Fibroblast of peridontal ligament (primary cell): ENCODE measurements around the gene STK4.

Source experiments
- DNase-seq: peaks from one replicate; pipeline ENCODE4 v3.0.0-alpha.2; 2010; ENCODE audit errors: extremely low read depth

Gene STK4

DNA sequence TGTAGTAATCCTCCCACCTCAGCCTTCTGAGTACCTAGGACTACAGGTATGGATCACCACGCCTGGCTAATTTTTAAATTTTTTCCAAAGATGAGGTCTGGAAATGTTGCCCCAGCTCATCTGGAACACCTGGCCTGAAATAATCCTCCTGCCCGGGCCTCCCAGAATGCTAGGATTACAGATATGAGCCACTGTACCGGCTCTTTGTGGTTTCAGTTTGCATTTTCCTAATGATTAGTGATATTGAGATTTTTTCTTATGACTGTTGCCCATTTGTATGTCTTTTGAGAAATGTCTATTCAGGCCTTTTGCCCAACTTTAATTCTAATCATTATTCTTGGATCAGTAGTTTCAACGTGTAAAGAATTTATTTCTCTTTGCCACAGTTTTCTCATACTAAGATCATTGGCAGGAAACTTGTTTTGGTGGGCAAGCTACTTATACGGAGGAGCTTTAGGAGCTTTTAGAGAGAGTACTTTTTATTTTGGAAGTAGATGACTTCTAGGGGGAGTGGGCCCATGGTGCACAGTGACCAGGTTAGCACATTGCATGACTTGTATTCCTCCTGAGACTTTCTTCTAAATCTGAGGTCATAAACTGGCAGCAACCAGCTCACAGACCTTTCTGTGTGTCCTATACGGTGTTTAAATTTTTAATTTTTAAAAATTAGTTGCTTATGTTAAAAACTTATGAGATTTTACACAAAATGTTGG lies 62.3 kb downstream of the STK4 start:
- no peak for DNase-seq

DNA sequence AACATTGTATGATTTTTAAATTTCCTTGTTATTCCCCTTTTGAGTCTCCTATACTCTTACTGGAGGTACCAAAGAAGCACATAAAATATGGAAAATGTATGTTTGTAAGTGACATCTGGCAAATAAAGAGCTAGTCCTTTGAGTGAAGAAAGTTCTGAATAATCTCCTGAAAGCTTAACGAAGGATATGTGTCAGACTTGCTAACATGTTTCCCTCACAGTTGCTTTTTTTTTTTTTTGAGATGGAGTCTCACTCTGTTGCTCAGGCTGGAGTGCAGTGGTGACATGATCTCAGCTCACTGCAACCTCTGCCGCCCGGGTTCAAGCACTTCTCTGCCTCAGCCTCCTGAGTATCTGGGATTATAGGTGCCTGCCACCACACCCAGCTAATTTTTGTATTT lies 63.6 kb downstream of the STK4 start:
- no peak for DNase-seq

DNA sequence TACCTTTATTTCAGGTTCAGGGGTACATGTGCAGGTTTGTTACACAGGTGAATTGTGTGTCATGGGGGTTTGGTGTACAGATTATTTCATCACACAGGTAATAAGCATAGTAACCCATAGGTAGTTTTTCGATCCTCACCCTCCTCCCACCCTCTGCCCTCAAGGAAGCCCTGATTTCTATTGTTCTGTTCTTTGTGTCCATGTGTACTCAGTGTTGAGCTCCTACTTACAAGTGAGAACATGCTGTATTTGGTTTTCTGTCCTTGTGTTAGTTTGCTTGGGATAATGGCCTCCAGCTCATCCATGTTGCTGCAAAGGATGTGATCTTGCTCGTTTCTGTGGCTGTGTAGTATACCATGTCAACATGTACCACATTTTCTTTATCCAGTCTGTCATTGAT lies 66.0 kb downstream of the STK4 start:
- DNase-seq: no peak

DNA sequence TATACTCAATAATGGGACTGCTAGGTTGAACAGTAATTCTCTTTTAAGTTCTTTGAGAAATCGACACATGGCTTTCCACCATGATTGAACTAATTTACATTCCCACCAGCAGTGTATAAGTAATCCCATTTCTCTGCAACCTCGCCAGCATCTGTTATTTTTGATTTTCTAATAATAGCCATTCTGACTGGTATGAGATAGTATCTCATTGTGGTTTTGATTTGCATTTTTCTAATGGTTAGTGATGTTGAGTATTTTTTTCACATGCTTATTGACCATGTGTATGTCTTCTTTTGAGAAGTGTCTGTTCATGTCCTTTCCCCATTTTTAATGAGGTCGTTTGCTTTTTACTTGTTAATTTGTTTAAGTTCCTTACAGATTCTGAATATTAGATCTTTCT lies 66.5 kb downstream of the STK4 start:
- no peak for DNase-seq

DNA sequence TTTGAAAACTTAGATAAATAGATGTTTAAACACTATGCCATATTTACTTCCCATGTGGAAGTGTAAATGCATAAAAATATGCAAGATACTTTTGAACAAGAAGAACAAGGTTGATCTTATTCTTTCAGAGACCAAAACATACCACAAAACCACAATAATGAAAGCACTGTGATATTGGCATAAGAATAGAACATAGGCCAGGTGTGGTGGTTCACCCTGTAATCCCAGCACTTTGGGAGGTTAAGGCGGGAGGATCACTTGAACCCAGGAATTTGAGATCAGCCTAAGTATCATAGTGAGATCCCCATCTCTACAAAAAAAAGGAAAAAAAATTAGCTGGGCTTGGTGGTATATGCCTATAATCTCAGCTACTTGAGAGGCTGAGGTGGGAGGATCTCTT lies 68.1 kb downstream of the STK4 start:
- DNase-seq: no peak

DNA sequence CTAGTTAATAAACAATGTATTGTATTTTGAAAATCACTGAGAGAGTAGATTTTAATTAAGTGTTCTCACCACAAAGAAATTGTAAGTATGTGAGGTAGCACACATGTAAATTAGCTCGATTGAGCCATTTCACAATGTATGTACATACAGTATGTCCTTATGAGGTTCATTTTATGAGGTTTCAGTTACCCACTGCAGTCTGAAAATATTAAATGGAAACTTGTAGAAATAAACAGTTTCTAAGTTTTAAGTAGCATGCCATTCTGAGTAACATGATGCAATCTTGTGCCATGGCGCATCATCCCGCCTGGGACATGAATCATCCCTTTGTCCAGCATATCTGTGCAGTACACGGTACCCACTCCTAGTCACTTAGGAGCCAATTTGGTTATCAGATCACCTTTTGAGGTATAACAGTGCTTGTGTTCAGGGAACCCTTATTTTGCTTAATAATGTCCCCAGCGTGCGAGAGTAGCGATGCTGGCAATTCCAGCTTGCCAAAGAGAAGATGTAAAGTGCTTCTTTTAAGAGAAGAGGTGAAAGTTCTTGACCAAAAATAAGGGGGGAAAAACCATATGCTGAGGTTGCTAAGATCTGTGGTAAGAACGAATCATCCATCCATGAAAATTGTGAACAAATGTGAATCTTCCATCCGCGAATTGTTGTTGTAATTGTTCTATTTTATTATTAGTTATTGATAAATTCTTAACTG lies 69.9 kb downstream of the STK4 start:
- DNase-seq: peak; percentile 77

DNA sequence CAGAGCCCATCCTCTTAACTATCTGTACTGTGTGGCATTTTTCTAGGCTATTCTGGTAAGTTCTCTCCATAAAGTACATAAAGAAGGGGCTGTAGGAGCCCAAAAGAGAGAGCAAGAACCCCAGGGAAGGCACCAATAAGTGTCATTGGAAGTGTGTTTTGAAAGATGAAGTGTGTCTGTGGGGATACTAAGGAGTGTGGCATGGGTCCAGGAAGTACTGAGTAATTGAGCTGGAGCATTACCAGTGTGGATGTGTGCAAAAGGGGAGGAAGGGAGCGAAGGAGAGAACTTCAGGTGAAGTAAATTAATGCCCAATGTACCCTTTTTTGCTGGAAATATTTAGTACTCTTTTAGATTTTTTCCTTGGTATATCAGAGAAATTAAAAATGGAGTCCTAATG lies 70.7 kb downstream of the STK4 start:
- peak; percentile 53 for DNase-seq

DNA sequence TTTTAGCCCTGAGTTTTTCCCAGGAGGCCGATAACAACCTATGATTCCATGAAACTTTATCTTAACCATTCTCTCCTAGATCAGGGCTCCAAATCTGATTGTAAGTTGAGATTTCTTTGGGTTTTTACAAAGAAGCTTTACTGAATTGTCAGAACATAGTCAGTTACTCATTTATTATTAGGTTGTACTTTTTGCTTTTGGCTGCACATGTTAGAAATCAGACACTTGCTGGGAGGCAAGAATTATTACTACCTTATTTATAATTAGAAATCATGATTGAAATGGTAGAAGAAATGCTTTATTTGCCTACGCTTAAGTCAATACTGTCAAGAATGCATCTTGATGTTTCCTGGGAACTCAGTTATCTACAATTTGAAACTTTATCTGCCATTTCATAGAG lies 71.3 kb downstream of the STK4 start:
- no peak for DNase-seq

DNA sequence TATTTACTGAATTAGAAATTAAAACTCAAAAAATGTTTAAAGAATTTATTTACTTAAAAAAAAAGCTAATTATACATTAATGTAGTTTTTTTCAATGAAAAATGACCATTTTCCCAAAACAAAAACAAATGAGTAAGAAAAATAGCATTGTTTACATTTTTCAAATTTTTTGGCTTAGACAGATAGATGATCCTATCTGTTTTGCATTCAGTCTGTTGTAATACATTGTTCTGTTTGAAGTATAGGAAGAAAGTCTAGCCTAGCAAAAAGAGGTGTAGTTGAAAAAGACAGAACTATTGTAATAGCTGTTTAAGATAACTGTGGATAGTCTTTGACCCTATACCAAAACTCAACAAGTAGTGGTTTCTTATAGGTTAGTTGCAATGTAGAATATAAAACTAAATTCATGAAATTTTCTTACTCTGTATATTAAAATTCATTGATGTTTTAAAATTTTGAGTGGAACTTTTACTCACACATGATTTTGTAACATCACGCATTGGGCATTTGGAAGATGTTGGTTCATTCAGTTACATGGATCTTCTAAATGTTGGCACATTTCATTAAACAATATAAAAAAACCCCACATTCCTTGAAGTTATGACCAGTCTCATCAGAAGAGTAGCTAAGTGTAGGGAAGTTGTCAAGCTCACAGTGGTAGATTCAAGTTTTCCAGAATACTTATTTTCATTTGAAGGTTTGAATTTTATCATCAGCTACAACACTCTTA lies 72.6 kb downstream of the STK4 start:
- DNase-seq: peak; percentile 38

DNA sequence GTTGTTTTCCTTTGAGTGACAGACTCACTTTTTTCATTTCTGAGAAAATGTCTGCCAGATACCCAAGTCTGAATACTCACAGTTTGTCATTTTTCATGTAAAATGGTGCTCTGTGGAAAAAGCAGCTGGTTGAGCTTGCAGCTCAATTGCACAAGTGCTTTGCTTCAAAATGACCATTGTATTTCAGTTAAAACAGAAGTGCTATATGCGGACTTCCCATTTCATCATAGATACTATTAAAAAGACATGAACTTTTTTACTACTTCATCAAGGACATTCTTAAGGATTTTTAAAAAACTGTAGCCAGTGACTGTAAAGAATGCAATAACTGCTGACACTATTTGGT lies 73.1 kb downstream of the STK4 start:
- no peak for DNase-seq

DNA sequence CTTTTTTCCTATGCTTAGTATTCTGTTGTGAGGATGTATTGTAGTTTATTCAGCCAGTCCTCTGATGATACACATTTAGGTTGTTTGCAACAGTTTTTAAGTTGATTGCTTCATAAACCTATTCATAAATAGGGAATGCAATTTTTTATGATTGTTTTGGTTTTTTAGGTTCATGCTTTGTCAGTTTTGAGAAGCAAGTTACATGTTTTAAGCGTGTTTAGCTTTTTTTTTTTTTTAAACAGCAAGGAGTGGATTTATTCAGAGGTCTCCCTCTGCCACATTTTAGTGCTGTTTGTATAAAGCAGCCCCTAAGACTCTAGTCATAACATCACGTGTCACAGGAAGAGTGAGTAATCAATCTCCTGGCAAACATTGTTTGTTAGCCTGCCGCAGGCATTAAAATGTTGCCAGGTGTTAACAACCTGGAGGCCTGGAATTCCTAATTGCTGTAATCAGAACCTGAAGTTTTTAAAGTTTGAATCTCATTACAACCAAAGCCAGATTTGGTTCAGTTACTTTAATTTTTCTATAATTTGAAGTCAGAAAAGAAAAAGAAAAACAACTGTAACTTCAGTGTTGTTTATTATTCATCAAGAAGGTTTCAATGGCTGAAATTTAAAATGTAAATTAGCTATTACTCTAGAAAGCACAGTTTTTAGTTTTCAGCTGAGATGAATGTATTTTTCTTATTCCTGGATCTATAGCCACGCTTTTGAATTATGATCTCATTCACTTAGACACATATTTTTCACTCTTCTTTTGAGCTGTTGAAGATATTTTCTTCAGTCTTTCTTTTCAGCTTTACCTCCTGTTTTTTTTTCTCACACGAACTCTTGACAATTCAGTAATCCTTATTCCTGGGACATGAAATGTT lies 75.4 kb downstream of the STK4 start:
- peak; percentile 59 for DNase-seq

DNA sequence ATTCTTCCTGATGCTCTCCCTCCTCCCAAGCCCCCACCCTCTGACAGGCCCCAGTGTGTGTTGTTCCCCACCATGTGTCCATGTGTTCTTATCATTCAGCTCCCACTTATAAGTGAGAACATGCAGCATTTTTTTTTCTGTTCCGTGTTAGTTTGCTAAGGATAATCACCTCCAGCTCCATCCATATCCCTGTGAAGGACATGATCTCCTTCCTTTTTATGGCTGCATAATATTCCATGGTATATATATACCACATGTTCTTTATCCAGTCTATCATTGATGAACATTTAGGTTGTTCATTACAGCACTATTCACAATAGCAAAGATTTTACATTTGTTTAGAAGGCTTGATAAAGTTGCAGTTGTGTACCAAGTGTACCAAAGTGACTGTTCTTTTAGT lies 76.7 kb downstream of the STK4 start:
- DNase-seq: no peak

DNA sequence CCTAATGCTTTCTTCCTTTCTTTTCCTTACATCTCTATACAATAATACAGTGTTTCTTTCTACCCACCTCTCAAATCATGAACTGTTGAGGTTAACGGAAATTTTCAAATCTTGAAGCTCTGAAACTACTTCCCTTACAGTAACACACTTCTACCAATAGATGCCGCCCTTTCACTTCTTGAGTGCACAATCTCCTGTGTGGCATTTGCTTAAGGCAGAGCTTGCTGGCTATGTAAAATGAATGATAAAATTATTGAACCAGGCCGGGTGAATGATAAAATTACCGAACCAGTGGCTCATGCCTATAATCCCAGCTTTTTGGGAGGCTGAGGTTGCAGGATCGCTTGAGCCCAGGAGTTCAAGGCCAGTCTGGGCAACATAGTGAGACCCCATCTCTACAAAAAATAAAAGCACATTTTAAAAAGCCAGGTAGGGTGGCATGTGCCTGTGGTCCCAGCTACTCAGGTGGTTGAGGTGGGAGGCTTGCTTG lies 77.8 kb downstream of the STK4 start:
- DNase-seq: peak; percentile 95

DNA sequence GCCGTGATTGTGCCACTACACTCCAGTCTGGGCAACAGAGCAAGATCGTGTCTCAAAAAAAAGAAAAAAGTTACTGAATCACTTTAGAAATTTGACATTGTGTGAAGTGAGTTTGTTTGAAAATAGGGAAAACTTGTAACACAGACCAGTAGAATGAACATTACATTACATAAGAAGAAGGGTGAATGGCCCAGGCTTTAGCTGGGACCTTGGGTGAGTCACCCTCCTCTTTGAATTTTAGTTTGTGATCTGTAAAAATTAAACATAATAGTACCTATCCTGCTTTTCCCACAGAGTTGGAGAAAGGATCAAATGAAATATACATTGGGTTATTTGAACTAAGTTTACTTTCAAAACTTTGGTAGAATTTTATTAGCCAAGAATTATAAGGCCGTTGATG lies 78.3 kb downstream of the STK4 start:
- peak; percentile 37 for DNase-seq

DNA sequence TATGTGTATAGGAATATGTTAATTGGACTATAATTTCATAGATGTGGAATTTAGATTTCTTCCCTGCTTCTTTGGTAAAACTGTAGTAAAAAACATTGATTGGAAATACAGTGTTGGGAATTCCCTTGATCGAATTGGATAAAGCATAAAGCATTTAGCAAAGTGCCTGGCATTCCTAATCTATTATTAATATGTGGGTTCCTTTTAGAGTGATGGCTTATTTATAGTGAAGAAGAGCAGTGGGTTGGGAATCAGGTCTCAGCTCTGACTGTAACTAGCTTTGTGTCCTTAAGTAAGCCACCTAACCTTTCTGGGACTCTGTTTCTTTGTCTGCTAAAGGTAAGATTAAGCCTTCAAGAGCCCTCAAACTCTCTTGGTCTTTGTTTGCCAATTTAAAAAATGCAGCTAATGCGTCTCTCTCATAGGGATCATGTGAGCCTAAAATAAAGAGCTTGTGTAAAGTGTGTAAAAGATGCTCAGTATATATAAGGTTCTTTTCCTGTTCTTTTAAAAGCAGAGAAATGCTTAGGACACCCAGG lies 81.3 kb downstream of the STK4 start:
- DNase-seq: no peak

DNA sequence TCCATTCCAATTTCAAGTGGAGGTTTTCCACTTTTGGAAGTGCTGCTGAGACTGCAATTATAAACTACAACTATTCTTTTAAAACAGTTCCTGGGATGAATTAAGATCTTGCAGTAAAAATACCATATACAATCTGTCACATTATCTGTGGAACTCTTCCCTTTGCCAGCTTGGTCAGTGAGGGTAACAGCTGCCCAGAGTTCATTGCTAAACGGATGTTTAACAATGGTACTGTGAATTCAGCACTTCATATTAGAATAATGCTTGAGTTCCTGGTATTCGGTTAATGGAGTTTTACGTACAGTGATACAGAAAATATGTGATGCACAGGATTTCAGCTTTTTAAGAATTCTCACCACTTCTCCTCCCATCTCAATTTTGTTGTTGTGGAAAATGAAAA lies 83.1 kb downstream of the STK4 start:
- DNase-seq: no peak

DNA sequence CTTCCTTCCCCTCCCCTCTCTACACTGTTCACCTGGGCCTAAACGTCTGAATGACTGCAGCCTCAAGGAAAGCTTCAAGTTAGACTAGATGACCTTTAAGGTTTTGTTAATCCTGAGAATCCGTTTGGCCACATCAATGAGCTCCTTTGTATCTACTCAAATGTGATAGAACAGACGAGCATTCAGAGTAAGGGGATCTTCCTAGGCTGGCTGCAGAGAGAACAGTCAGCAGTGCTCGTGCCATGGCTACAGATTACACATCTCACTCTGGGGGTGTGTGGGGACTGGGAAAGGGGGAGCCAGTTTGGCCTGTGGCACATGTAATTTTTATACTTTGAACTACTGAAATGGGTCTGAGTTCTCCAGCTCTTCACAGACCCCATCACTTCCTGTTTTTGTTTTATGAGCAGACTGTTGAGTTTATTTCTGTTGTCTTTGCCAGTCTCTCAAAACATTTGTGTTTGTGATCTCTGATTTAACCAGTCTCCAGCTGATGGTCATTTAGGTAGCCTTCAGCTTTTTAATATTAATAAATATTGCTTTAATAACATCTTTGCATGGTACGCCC lies 83.7 kb downstream of the STK4 start:
- DNase-seq: no peak

DNA sequence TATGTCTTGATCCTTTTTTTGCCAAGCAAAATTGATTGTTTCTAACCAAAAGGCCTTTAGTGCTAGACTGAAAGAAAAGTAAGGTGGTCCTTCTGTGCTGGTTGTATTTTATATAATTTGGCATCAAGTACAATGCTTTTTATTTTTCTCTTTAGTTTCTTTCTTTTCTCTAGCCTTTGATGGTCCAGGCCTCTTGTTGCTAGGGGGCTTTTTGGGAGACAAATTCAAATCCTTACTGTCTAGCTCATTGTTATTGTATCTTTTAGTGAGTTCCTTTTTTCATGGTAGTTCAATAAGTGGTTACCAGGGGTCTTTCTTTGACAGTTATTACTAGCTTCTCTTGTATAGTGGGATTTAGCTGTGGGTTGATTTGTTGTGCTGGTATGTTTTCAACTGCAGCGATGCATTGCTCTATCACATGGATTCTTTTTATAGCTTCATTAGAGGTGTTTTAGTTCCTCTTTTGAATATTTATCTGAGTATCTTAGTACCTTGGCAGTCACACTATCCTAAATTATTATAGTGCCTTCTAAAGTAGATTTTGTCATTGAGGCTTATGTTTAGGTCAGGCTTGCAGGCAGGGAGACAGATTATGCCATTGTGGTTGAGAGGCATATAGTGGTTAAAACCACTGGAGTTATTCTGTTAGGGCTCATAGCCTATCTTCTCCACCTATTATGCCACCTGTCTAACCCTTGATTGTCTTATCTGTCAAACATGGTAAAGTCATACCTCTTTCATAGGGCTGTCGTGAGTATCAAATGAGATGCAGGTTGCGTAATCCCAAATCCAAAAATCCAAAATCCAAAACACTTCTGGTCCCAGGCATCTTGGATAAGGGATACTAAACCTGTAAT lies 85.1 kb downstream of the STK4 start:
- no peak for DNase-seq

DNA sequence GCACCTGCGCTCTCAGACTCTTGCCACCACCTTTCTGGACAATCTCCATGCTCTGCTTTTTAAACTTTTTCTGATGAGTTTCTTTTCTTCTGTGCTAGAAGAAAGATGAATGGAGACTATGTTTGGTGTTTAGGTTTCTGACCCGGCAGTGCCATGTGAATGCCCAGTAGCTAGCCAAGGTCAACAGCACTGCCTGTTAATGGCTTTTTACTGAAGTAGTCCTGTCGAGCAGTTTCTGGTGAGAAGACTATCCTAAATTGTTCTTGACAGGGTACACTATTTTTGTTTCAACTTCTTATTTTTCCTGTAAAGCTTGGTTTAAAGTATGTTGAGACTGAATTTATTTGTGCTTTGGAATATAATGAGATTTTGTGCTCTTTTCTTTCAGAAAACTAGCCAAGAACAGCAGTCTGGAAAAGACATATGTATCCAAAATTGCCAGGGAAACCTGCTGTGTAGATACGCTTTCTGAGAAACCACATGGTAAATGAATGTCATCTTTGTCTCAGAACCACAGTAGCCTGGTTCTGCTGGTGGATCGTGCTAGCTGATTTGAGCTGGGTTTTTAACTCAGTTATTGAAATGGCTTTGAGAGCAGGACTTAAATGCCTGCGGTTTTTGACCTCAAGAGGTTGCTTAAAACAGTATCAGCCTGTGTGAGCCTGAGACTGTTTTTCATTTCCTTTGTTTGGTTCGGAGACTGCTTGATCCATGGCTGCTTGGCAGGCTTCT lies 86.6 kb downstream of the STK4 start:
- peak; percentile 98 for DNase-seq
